NB4 (cell line): ENCODE results near the gene MTA2.

Experiments used
- DNase-seq: peaks from one replicate; pipeline ENCODE4 v3.0.0; 2010; ENCODE audit warnings: low read depth
- H3K4me3 ChIP-seq: one replicate; pipeline ENCODE4 v1.5.1; 2011; ENCODE audit warnings: mild to moderate bottlenecking, low read depth, low read length, moderate library complexity
- CTCF ChIP-seq: IDR thresholded peaks from one replicate; pipeline ENCODE4 v1.5.1; 2012; ENCODE audit warnings: low read depth, low read length
- MAX ChIP-seq: IDR thresholded peaks from 2 replicates; pipeline ENCODE4 v1.6.1; 2011; ENCODE audit warnings: low read depth, low read length
- MYC ChIP-seq: IDR thresholded peaks from 2 replicates; pipeline ENCODE4 v1.6.1; 2011; ENCODE audit warnings: low read depth, low read length
- POLR2A ChIP-seq: IDR thresholded peaks from 2 replicates; pipeline ENCODE4 v1.6.1; 2011; ENCODE audit warnings: mild to moderate bottlenecking; ENCODE audit not compliant: insufficient read length; ENCODE audit errors: extremely low read depth

The MTA2 gene

GRCh38 chr11:62645946-62646824, 44.5 kb upstream of the MTA2 start, which contains the start of gene GANAB:
TSS of gene GANAB (minus strand) at chr11:62646613. CDS start at chr11:62646599, 14 bp downstream.
- peak within 1 kb of the TSS; percentile 96 for H3K4me3 ChIP-seq
- peak; percentile 99 for DNase-seq
- TF ChIP-seq MYC (peak; percentile 68; the same call in 1 of the 2 replicates), CTCF (no peak), MAX (peak; percentile 62), POLR2A (peak; percentile 94)

GRCh38 chr11:62645671-62645945, 43.9 kb upstream of the MTA2 start:
- peak; percentile 35 for DNase-seq
- TF ChIP-seq POLR2A (no peak), MAX (0 out of 2 replicates have a peak, but pooled peaks have one; percentile 5), CTCF (no peak), MYC (no peak)
- H3K4me3 ChIP-seq = peak overlapping the region; percentile 96

- TF ChIP-seq POLR2A (no peak), CTCF (no peak), MAX (no peak), MYC (no peak)
- DNase-seq = peak; percentile 51
- H3K4me3 ChIP-seq = peak overlapping the region; percentile 29
Observed at GRCh38 chr11:62644220-62644619, 42.6 kb upstream of the MTA2 start.

GRCh38 chr11:62632492-62632891, 30.8 kb upstream of the MTA2 start:
- H3K4me3 ChIP-seq = no peak overlapping the region
- TF ChIP-seq MAX (no peak), MYC (no peak), CTCF (no peak), POLR2A (no peak)

GRCh38 chr11:62627713-62628112, 26.0 kb upstream of the MTA2 start:
- no peak overlapping the region for H3K4me3 ChIP-seq
- peak; percentile 46 for DNase-seq
- TF ChIP-seq POLR2A (no peak), MAX (no peak), CTCF (no peak), MYC (no peak)

More at GRCh38 chr11:62632492-62632891, 30.8 kb upstream of the MTA2 start:
- DNase-seq = no peak
